Measurements from ENCODE around the gene MSL3B.
A peak's percentile ranks its signal among the peaks of the same experiment; 100 is the strongest.

Gene MSL3B

GRCh38 chr2:233867993-233868532, at the start of gene MSL3B (continued):
- TF ChIP-seq MNT (conservative IDR thresholded peaks at IDR 0.05) (peak in 1 of 2 experiments; percentile 44; a peak in 1 of 4 replicates), GATAD2A (IDR thresholded peaks at IDR 0.05) (no peak), SUPT5H (IDR thresholded peaks at IDR 0.05) (no peak; the same call in none of the 2 replicates), TCF3 (CRISPR knock-in tag; IDR thresholded peaks at IDR 0.05) (no peak), TRIM28 (IDR thresholded peaks at IDR 0.05) (no peak), CCNT2 (IDR thresholded peaks at IDR 0.05; ENCODE audit: borderline replicate concordance, extremely low read depth, insufficient read length, low read depth, low read length) (no peak), ZNF133 (CRISPR knock-in tag; IDR thresholded peaks at IDR 0.05) (no peak), CSDE1 (IDR thresholded peaks at IDR 0.05) (no peak), ZNF561 (CRISPR knock-in tag; conservative IDR thresholded peaks at IDR 0.05) (no peak), HNRNPUL1 (IDR thresholded peaks at IDR 0.05; ENCODE audit: low read length) (no peak), FOXK1 (CRISPR knock-in tag; IDR thresholded peaks at IDR 0.05; ENCODE audit: borderline replicate concordance) (no peak), TAL1 (IDR thresholded peaks at IDR 0.05) (no peak), ZNF143 (CRISPR knock-in tag; IDR thresholded peaks at IDR 0.05) (no peak), ZBTB2 (IDR thresholded peaks at IDR 0.05) (0 out of 2 replicates have a peak, but pooled peaks have one; percentile 72), SMAD3 (CRISPR knock-in tag; conservative IDR thresholded peaks at IDR 0.05) (no peak), MCM5 (IDR thresholded peaks at IDR 0.05; ENCODE audit: low read depth) (no peak), ZNF583 (CRISPR knock-in tag; IDR thresholded peaks at IDR 0.05) (no peak), ZBTB7A (IDR thresholded peaks at IDR 0.05; ENCODE audit: borderline replicate concordance, control insufficient read depth, low read depth, low read length) (no peak), SRSF9 (IDR thresholded peaks at IDR 0.05; ENCODE audit: borderline replicate concordance, low read depth, low read length) (no peak), POLR2A (conservative IDR thresholded peaks at IDR 0.05) (peak; percentile 77), RAD51 (IDR thresholded peaks at IDR 0.05; ENCODE audit: borderline replicate concordance, low read depth) (peak; percentile 22; the same call in 1 of the 2 replicates), FOXK2 (conservative IDR thresholded peaks at IDR 0.05 in 1 of 2, IDR thresholded peaks at IDR 0.05 in 1 of 2; ENCODE audit: low read depth in 2 of 2) (no peak), NONO (IDR thresholded peaks at IDR 0.05; ENCODE audit: low read depth in 2 of 2, low read length in 1 of 2) (no peak), ZNF184 (CRISPR knock-in tag; IDR thresholded peaks at IDR 0.05) (no peak), NCOA6 (IDR thresholded peaks at IDR 0.05) (peak; percentile 66; the same call in 1 of the 2 replicates), GTF2A2 (tag; IDR thresholded peaks at IDR 0.05) (no peak), ZNF717 (CRISPR knock-in tag; IDR thresholded peaks at IDR 0.05) (no peak), ZNF655 (CRISPR knock-in tag; IDR thresholded peaks at IDR 0.05) (no peak), FOS (IDR thresholded peaks at IDR 0.05; ENCODE audit: extremely low read depth, insufficient read length) (no peak), ZFP1 (CRISPR knock-in tag; IDR thresholded peaks at IDR 0.05) (no peak)

All from K562 (cell line).